Measurements from ENCODE around the gene TAS2R10.

The TAS2R10 gene

GRCh38 chr12:10779103-10779502 lies 47.1 kb downstream of the TAS2R10 start:
- DNase-seq (ENCODE audit: low read depth in 2 of 3, low spot score in 1 of 3), result no peak
